Keratinocyte (primary cell): Measurements from ENCODE around the gene TFR2. TPM values are rescaled to one million over a fixed set of nuclear protein-coding genes. Genes with fewer than 3 reads are reported as not detected.
"Not testable (repeated sequence)": the region's sequence is repeated elsewhere in the genome, so short reads cannot be mapped to it uniquely, and the experiment has no call there.

Experiments used
- DNase-seq: peaks from one replicate; pipeline ENCODE4 v3.0.0-alpha.2; 2011; ENCODE audit warnings: low read depth, missing footprints, low spot score
- FAIRE-seq: peaks from 2 replicates; lab custom pipeline; 2011; peaks lifted over from hg19 to GRCh38; lab: Jason Lieb, UNC
- H2AFZ ChIP-seq: 2 replicates; pipeline ENCODE4 v1.6.0; 2012; ENCODE audit warnings: low read length, control low read depth, inconsistent platforms; ENCODE audit not compliant: control insufficient read depth
- H3K27ac ChIP-seq: 2 replicates; pipeline ENCODE4 v1.5.1; 2011; ENCODE audit warnings: low read length; ENCODE audit not compliant: control insufficient read depth, insufficient read depth
- H3K27me3 ChIP-seq: 3 replicates; pipeline ENCODE4 v1.6.0; 2011; ENCODE audit warnings: low read length; ENCODE audit not compliant: control insufficient read depth, insufficient read depth; ENCODE audit errors: extremely low read depth
- H3K36me3 ChIP-seq, 2 experiments: 2 replicates in 1 of 2; 3 replicates in 1 of 2; pipeline ENCODE4 v1.5.1; 2011; ENCODE audit warnings: low read length in 2 of 2, mild to moderate bottlenecking in 1 of 2; ENCODE audit not compliant: control insufficient read depth in 2 of 2, insufficient read depth in 2 of 2; ENCODE audit errors: extremely low read depth in 1 of 2
- H3K4me1 ChIP-seq: 3 replicates; pipeline ENCODE4 v1.5.1; 2011; ENCODE audit warnings: low read length; ENCODE audit not compliant: control insufficient read depth, insufficient read depth; ENCODE audit errors: extremely low read depth
- H3K4me2 ChIP-seq: 3 replicates; pipeline ENCODE4 v1.6.0; 2011; ENCODE audit warnings: low read depth, low read length; ENCODE audit not compliant: control insufficient read depth, insufficient read depth; ENCODE audit errors: extremely low read depth
- H3K4me3 ChIP-seq, 3 experiments: fragments of 200-600 bp in 1 of 3; sonication (generic) in 1 of 3; 2 replicates in 2 of 3; 3 replicates in 1 of 3; pipeline ENCODE4 v1.5.1; 2011 to 2016; ENCODE audit warnings: low read length in 3 of 3, mild to moderate bottlenecking in 3 of 3, control low read depth in 2 of 3, inconsistent platforms in 1 of 3, low read depth in 1 of 3, mixed read lengths in 1 of 3, mixed run types in 1 of 3, moderate library complexity in 1 of 3; ENCODE audit not compliant: control insufficient read depth in 2 of 3, insufficient read depth in 2 of 3; ENCODE audit errors: extremely low read depth in 1 of 3
- H3K79me2 ChIP-seq: 2 replicates; pipeline ENCODE4 v1.6.0; 2012; ENCODE audit warnings: low read length; ENCODE audit not compliant: control insufficient read depth, insufficient read depth
- H3K9ac ChIP-seq: 3 replicates; pipeline ENCODE4 v1.6.0; 2011; ENCODE audit warnings: low read length; ENCODE audit not compliant: control insufficient read depth, insufficient read depth; ENCODE audit errors: extremely low read depth
- H3K9me1 ChIP-seq: 3 replicates; pipeline ENCODE4 v1.6.0; 2011; ENCODE audit warnings: low read length; ENCODE audit not compliant: control insufficient read depth, insufficient read depth; ENCODE audit errors: extremely low read depth
- H3K9me3 ChIP-seq: 2 replicates; pipeline ENCODE4 v1.5.1; 2012; ENCODE audit warnings: low read depth, low read length; ENCODE audit not compliant: control insufficient read depth
- H4K20me1 ChIP-seq: 3 replicates; pipeline ENCODE4 v1.6.0; 2011; ENCODE audit warnings: low read length; ENCODE audit not compliant: control insufficient read depth, insufficient read depth; ENCODE audit errors: extremely low read depth
- CTCF ChIP-seq, 3 experiments: IDR thresholded peaks in 1 of 3; conservative IDR thresholded peaks in 1 of 3; optimal IDR thresholded peaks in 1 of 3; 2 replicates in 2 of 3; 3 replicates in 1 of 3; pipeline versions ENCODE3 to v1.5.1; 2011; ENCODE audit warnings: low read length in 3 of 3, mild to moderate bottlenecking in 3 of 3, moderate library complexity in 2 of 3, control low read depth in 1 of 3, inconsistent platforms in 1 of 3; ENCODE audit not compliant: insufficient read depth in 2 of 3; ENCODE audit errors: extremely low read depth in 1 of 3
- EZH2 ChIP-seq: IDR thresholded peaks from one replicate; pipeline ENCODE4 v1.6.1; 2012; ENCODE audit warnings: inconsistent platforms, mild to moderate bottlenecking, low read length, moderate library complexity
- dilution Hi-C: fragments of 300-500 bp; cut with MboI; formaldehyde crosslinking; loops from one replicate; pipeline ENCODE4 v1.7.0; 2020; ENCODE audit warnings: low sequenced_read_pairs; ENCODE audit not compliant: extremely low pct_ligation_motif_present
- polyA plus RNA-seq, 5 experiments: library from polyadenylated mRNA; depleted of rRNA in 3 of 5; stranded (reverse) in 3 of 5; stranded (forward) in 1 of 5; unstranded in 1 of 5; fragments of >200 nt; gene quantifications; 1 replicate in 1 of 5; 2 replicates in 3 of 5; 3 replicates in 1 of 5; pipeline versions ENCODE4 v1.2.1 to v1.2.3, GENCODE V29; 2011 to 2012; ENCODE audit warnings: missing spikeins in 2 of 5, low read depth in 1 of 5, low replicate concordance in 1 of 5

The TFR2 gene
- polyA plus RNA-seq, 1 donor (not counting 4 experiments of a cell fraction or from before 2014, with no cell fraction given) = 0.12 TPM

DNA sequence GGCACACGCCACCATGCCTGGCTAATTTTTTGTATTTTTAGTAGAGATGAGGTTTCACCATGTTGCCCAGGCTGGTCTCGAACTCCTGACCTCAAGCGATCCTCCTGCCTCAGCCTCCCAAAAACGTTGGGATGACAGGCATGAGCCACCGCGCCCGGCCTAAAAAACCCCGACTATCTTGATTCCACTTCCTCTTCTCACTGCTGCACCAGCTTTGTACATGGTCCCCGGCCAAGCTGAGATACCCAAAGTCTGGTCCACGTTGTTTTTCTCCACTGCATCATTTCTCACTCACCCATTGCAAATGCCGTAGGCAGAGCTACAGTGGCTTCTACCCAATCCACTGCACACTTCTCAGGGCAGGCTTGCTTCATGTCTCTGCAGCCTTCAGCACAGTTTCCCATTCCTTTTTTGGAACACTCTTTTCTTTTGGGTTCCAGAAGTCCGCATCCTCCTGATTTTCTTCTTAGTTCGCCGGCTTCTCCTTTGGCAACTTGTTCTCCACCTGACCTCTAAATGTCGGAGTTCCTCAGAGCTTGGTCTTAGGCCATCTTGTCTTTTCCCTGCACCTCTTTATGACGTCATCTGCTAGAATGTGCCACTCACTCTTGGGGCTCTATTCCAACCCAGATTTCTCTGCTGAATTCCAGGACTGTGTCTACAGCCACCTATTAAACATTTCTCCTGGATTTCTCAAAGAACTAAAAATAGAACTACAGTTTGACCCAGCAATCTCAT, 26.1 kb upstream of the TFR2 start:
- no peak overlapping the region for H3K4me3 ChIP-seq
- H3K4me2 ChIP-seq = no peak overlapping the region
- dilution Hi-C loops = no loop called here
- TF ChIP-seq CTCF (optimal IDR thresholded peaks at IDR 0.05 in 1 of 3, IDR thresholded peaks at IDR 0.05 in 1 of 3, conservative IDR thresholded peaks at IDR 0.05 in 1 of 3; ENCODE audit: extremely low read depth in 1 of 3, insufficient read depth in 2 of 3, low read length in 3 of 3) = no peak
- TF ChIP-seq EZH2 = no peak
- DNase-seq (no peak), FAIRE-seq (no peak)
- H3K27me3 ChIP-seq = no peaks in the 10 kb centered on the region
- H3K79me2 ChIP-seq = no peaks in the 10 kb centered on the region
- H4K20me1 ChIP-seq = no peaks in the 10 kb centered on the region
- no peaks in the 10 kb centered on the region for H3K9me1 ChIP-seq
- H3K36me3 ChIP-seq = no peaks in the 10 kb centered on the region
- no peaks in the 10 kb centered on the region for H3K9me3 ChIP-seq
- H3K9ac ChIP-seq = no peak overlapping the region
- H3K27ac ChIP-seq = no peak overlapping the region
- no peaks in the 10 kb centered on the region for H3K4me1 ChIP-seq
- no peak overlapping the region for H2AFZ ChIP-seq

DNA sequence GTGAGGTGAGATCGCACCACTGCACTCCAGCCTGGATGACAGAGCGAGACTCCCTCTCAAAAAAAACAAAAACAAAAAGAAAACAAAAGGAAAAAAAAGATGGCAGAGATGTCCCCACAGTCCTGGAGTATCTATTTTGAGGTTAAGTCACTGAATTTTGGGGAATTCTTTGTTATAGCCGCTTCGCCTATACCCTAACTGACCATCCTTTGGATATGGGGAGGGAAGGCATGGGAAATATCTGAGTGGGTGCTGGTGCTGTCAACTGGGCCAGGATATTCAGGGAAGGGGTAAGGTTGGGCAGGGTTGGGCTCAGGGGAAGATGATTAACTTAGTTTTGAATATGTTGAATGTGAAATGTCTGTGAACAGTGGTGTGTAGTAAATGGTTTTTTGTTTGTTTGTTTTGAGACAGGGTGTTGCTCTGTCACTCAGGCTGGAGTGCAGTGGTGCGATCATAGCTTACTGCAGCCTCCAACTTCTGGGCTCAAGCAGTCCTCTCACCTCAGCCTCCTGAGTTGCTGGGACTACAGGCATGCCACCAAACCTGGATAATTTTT, 23.9 kb upstream of the TFR2 start:
- dilution Hi-C loops = no loop called here
- no peaks in the 10 kb centered on the region for H4K20me1 ChIP-seq
- no peak overlapping the region for H3K4me2 ChIP-seq
- H3K4me3 ChIP-seq = no peak overlapping the region
- FAIRE-seq (no peak), DNase-seq (no peak)
- H2AFZ ChIP-seq = no peak overlapping the region
- H3K4me1 ChIP-seq = no peaks in the 10 kb centered on the region
- no peaks in the 10 kb centered on the region for H3K36me3 ChIP-seq
- H3K79me2 ChIP-seq = no peaks in the 10 kb centered on the region
- no peak overlapping the region for H3K9ac ChIP-seq
- no peak overlapping the region for H3K27ac ChIP-seq
- no peaks in the 10 kb centered on the region for H3K27me3 ChIP-seq
- H3K9me3 ChIP-seq = no peaks in the 10 kb centered on the region
- H3K9me1 ChIP-seq = no peaks in the 10 kb centered on the region
- TF ChIP-seq EZH2 (no peak), CTCF (optimal IDR thresholded peaks at IDR 0.05 in 1 of 3, IDR thresholded peaks at IDR 0.05 in 1 of 3, conservative IDR thresholded peaks at IDR 0.05 in 1 of 3; ENCODE audit: extremely low read depth in 1 of 3, insufficient read depth in 2 of 3, low read length in 3 of 3) (no peak)

GRCh38 chr7:100662194-100662776, 20.9 kb upstream of the TFR2 start:
- not testable (repeated sequence) for FAIRE-seq, H3K79me2 ChIP-seq

More at GRCh38 chr7:100662194-100662776, 20.9 kb upstream of the TFR2 start:
- DNase-seq, H3K36me3 ChIP-seq, H3K27me3 ChIP-seq, H3K4me2 ChIP-seq, H4K20me1 ChIP-seq, H3K9me3 ChIP-seq, H3K9me1 ChIP-seq, H3K4me3 ChIP-seq, H3K27ac ChIP-seq, H3K9ac ChIP-seq, H3K4me1 ChIP-seq, dilution Hi-C loops, H2AFZ ChIP-seq: not testable (repeated sequence)
